Kidney epithelial cell (primary cell): ENCODE results near the gene OXSR1. TPM values are rescaled to one million over a fixed set of nuclear protein-coding genes. Genes with fewer than 3 reads are reported as not detected.

Experiments used
- DNase-seq: peaks from one replicate; pipeline ENCODE4 v3.0.0-alpha.2; 2010; ENCODE audit warnings: low read depth
- H3K27me3 ChIP-seq: 2 replicates; pipeline ENCODE4 v1.6.0; 2011; ENCODE audit warnings: low read length; ENCODE audit not compliant: control insufficient read depth, insufficient read depth
- H3K36me3 ChIP-seq: 2 replicates; pipeline ENCODE4 v1.5.1; 2011; ENCODE audit warnings: low read length; ENCODE audit not compliant: control insufficient read depth, insufficient read depth
- H3K4me3 ChIP-seq: 2 replicates; pipeline ENCODE4 v1.5.1; 2011; ENCODE audit warnings: low read depth, mild to moderate bottlenecking, control low read depth, low read length
- CTCF ChIP-seq: IDR thresholded peaks from 2 replicates; pipeline ENCODE4 v1.5.1; 2011; ENCODE audit warnings: mild to moderate bottlenecking, moderate library complexity, low read length, control low read depth, inconsistent platforms; ENCODE audit not compliant: insufficient read depth, poor library complexity, severe bottlenecking
- total RNA-seq: library from RNA; depleted of rRNA; stranded (reverse); fragments of >200 nt; gene quantifications from 2 replicates; pipeline ENCODE4 v1.2.3, GENCODE V29; 2015

OXSR1 gene
- total RNA-seq, 1 donor from 2014 or later: 41.9 TPM

GRCh38 chr3:38118421-38119247 lies 46.7 kb upstream of the OXSR1 start:
- Histone ChIP-seq H3K4me3 (no peak overlapping the region), H3K36me3 (no peaks in the 10 kb centered on the region), H3K27me3 (peaks cover 7% of the 10 kb centered on the region)
- DNase-seq: no peak
- no peak for TF ChIP-seq CTCF

- no peak for DNase-seq
- Histone ChIP-seq H3K4me3 (no peak overlapping the region), H3K36me3 (no peaks in the 10 kb centered on the region), H3K27me3 (peaks cover 7% of the 10 kb centered on the region)
- no peak for TF ChIP-seq CTCF
These were observed 46.1 kb upstream of the OXSR1 start for GRCh38 chr3:38119248-38119544.

- no peak overlapping the region for H3K4me3 ChIP-seq
- no peaks in the 10 kb centered on the region for H3K36me3 ChIP-seq
- no peak for TF ChIP-seq CTCF
- no peak for DNase-seq
- peaks cover 7% of the 10 kb centered on the region for H3K27me3 ChIP-seq
These were observed 45.3 kb upstream of the OXSR1 start for GRCh38 chr3:38119821-38120692.

- H3K36me3 ChIP-seq: peaks cover 1% of the 10 kb centered on the region
- TF ChIP-seq CTCF: no peak
- no peak for DNase-seq
- no peak overlapping the region for H3K4me3 ChIP-seq
- H3K27me3 ChIP-seq: peaks cover 2% of the 10 kb centered on the region
These were observed 44.5 kb upstream of the OXSR1 start for GRCh38 chr3:38120693-38121450.

- H3K36me3 ChIP-seq: peaks cover 1% of the 10 kb centered on the region
- H3K27me3 ChIP-seq: no peaks in the 10 kb centered on the region
- DNase-seq: no peak
- no peak overlapping the region for H3K4me3 ChIP-seq
- no peak for TF ChIP-seq CTCF
These were observed 43.9 kb upstream of the OXSR1 start for GRCh38 chr3:38121451-38121831.
